GDM1 (cell line): ENCODE results near the gene CHURC1.

Source experiments
- DNase-seq: peaks from one replicate; lab custom pipeline; 2025; lab: John Stamatoyannopoulos, UW

The CHURC1 gene

GRCh38 chr14:64914237-64915028 lies at the start of gene CHURC1:
Gene CHURC1 (plus strand): TSS chr14:64914455. CDS start chr14:64914496, 41 bp downstream.
- peak; percentile 94 for DNase-seq

- no peak for DNase-seq
Measured at GRCh38 chr14:64865109-64865508, 49.1 kb upstream of the CHURC1 start.

DNA sequence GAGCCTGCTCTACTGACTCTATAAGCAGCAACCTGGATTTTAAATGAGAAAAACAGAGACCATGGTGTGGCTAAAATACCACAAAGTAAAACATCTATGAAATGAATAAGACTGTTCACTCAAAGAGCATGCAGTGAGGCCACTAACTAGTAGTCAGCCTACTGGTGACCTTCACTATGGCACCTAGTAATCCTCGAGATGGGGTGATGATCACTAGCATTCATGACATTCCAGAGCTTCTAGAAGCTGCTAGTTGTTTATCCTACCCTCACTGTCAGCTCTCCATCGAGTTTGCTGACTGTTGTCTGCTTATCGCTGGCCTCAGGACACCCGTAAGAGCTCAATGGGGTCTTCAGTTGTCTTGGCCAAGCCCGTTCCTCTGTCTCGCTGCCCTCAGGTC lies 48.3 kb upstream of the CHURC1 start:
- no peak for DNase-seq

DNA sequence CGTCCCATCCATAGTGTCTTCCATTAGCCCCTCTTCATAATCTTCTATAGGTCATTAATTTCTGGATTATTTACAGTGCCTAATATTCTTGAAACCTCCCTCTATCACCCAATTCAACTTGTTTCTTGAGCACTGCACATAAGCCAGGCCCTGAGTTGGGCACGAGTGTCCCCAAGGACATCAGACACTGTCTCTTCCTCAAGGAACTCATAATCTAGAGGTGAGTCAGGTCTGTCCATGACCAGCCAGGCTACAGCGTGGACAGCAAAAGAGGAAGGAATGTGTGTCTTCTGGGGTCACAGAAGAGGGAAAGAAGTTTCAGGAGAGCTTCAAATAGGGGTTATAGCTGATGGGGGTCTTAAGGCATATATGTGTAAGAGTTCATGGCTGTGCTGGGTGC lies 47.1 kb upstream of the CHURC1 start:
- DNase-seq = no peak

- no peak for DNase-seq
Measured at GRCh38 chr14:64868379-64868778, 45.9 kb upstream of the CHURC1 start.

DNA sequence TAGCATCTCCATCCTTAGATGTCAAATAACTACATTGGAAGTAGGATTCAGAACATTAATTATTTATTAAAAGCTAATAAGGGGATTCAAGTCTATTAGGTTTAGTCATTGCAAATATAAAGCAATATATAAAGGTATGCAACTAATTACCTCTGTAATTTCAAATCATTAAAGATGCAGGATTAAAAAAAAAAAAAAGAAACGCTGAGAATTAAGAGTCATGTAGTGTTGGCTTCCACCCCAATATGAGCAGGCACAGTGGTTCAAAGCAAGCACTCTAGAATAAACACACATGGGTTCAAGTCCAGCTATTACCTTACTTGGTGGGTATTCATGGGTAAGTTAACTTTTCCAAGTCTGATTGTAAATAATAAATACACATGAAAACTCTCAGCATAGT lies 45.4 kb upstream of the CHURC1 start:
- no peak for DNase-seq

GRCh38 chr14:64870160-64870559 lies 44.1 kb upstream of the CHURC1 start:
- DNase-seq = no peak

DNA sequence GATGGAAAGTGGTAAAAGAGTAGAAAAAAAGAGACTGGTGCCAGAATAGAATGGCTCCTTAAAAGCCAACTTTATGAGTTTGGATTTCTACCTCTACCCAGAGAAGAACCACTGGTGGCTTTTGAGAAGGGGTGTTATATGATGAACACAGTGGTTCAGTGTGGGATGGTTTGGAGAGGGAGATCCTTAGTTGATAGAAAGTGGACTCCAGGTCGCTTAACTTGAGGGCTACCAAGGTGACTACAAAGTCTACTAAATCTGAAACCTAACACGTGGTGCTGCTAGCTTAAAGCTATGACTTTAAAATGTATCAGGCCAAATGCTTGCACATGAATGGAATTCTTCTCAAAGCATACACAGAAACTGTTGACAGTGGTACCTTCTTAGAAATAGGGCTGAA lies 42.9 kb upstream of the CHURC1 start:
- no peak for DNase-seq

DNA sequence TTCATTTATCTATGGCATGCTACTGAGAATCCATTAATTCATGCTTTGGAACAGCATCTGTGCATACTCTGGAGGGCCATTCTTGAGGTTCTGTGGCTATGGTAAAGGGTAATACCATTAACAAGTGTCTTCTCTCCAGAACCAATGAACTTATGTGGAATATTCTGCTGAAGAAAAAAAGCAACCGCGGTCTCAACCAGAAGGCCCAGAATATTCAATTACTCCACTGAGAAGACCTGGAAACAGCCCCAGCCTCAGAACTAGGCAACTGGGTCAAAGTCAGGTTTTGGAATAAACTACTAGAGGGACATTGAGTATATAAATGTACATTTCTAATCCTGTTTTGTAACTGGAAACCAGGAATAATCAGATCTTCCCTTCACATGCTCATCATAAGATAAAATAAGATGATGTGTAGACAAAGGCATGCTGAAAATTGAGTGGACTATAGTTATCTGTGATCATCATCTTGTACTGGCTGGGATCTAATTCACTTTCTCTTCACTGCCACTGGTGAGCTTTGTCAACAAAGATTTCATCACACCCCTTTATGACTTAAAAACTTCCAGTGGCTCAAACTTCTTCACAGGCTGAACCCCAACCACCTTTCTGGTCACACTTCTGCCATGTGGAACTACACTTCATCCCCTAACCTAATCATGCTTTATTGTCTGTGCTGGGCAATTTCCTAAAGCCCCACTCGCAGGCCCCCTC lies 40.6 kb upstream of the CHURC1 start:
- no peak for DNase-seq

GRCh38 chr14:64875350-64875749 lies 38.9 kb upstream of the CHURC1 start:
- no peak for DNase-seq

DNA sequence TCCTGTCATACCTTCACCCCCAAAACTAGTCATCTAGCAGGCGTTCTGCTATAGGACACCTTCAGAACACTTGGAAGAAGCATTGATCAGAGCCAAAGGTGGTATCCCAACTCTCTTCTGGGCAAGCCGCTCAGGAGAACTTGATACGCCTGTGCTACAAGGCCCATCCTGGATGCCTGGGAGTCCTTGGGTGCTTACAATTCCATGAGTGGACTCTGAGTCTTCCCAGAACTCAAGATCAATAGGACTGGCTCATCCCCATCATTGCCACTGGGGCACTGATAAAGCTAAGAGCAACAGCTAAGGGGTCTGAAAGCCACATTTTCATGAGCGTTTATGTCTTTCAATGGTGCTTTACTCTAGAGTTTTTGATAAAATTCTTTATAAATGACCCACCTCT lies 36.4 kb upstream of the CHURC1 start:
- no peak for DNase-seq

DNA sequence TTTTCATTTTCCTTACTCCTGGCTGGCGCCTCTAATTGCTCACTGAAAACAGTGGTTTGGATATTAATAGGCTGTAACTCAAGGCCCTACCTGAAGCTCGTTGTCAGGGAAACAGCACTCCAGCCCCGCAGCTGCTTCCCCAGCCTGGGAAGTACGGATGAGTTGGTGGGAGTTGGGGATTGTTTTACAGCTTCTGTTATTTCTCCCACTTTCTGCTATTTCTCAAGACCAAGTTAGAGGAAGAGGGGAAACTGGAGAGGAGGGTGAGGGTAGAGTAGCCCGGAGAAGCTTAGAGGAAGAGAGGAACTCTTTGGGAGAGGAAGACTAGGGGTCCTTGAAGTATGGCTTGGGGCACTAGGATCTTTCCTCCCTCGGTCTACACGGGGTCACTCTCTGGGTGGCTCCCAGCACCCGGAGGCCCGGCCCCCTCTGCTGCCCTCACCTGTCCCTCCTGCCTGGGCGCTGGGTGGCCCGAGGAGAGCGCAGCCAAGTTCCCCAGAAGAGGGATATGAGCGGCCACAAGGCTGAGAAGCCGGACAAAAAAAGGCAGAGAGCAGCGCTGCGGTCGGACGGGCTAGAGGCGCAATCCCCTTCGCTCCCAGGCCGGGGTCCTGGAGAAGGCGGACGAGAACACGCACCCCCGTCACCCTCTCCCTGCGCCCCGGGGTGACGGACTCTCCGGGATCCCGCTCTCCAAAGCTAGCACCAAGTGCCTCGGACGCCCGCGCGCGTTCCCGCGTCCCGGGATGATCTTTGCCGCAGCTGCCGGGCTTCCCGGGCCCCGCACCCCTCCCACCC lies 35.2 kb upstream of the CHURC1 start:
- DNase-seq = no peak

GRCh38 chr14:64879635-64880220 lies 34.5 kb upstream of the CHURC1 start, which contains the start of gene SPTB:
Gene SPTB (minus strand): TSS chr14:64879907. CDS start chr14:64823094, 56,813 bp downstream.
- DNase-seq = no peak

- no peak for DNase-seq
Measured at GRCh38 chr14:64880221-64881121, 33.8 kb upstream of the CHURC1 start.

- no peak for DNase-seq
Measured at GRCh38 chr14:64885559-64885958, 28.7 kb upstream of the CHURC1 start.

DNA sequence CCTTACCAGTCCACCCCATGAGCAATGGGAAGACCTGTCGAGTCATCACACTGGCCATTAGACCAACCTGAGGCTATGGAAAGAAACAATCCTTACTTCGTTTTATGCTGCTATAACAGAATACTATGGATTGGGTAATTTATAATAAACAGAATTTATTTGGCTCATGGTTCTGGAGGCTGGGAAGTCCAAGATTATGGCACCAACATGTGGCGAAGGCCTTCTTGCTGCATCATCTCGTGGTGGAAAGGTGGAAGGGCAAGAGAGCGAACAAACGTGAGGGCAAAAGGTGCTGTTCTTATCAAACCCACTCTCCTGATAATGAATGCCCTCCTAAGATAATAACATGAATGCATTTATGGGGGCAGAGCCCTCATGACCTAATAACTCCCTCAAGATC lies 24.9 kb upstream of the CHURC1 start:
- no peak for DNase-seq

- no peak for DNase-seq
Measured at GRCh38 chr14:64891173-64891838, 22.9 kb upstream of the CHURC1 start.

DNA sequence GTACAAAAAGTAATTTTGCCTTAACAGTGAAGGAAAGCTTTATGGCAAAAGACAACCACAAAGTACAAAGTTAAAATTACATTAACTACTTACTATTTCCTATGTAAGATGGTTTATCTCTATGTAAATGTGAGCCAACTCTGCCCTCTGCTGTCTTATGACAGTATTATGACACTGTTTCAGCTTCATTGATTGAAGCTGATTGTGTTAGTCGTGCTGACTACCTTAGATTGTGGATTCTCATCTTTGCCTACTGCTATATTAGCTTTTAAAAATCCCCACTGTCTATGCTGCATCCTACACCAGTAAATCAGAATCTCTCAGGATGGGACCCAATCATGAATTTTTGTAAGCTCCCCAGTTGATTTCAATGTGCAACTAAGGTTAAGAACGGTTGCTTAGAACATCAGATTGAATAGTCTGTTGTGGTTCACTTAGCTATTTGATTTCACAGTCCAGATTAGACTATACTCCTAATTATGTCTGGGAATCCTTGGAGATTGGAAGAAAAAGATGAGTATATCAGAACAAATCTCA lies 22.3 kb upstream of the CHURC1 start:
- DNase-seq = peak; percentile 41

GRCh38 chr14:64899958-64900357 lies 14.3 kb upstream of the CHURC1 start:
- DNase-seq = no peak

- DNase-seq = no peak
Measured at GRCh38 chr14:64906022-64906421, 8.2 kb upstream of the CHURC1 start.
